Brain microvascular endothelial cell (primary cell): ENCODE results near the gene ABCB4.
"Not testable (repeated sequence)": the region's sequence is repeated elsewhere in the genome, so short reads cannot be mapped to it uniquely, and the experiment has no call there.

Source experiments
- DNase-seq: peaks from one replicate; pipeline ENCODE4 v3.0.0-alpha.2; 2020
- H3K27ac ChIP-seq: fragments of 250-450 bp; sonication (Bioruptor Pico); 2 replicates; pipeline ENCODE4 v1.5.1; 2020; ENCODE audit warnings: mild to moderate bottlenecking, moderate library complexity
- H3K27me3 ChIP-seq: fragments of 250-450 bp; sonication (Bioruptor Pico); replicated peaks from 2 replicates; pipeline ENCODE4 v1.5.1; 2020; ENCODE audit warnings: mild to moderate bottlenecking
- H3K36me3 ChIP-seq: fragments of 250-450 bp; sonication (Bioruptor Pico); replicated peaks from 2 replicates; pipeline ENCODE4 v1.5.1; 2020; ENCODE audit warnings: mild to moderate bottlenecking
- H3K4me3 ChIP-seq: 2 replicates; pipeline ENCODE4 v1.5.1; 2011; ENCODE audit warnings: low read depth, mild to moderate bottlenecking, control low read depth, low read length, moderate library complexity
- CTCF ChIP-seq: IDR thresholded peaks from 2 replicates; pipeline ENCODE4 v1.5.1; 2011; ENCODE audit warnings: low read depth, mild to moderate bottlenecking, moderate library complexity, low read length, control low read depth, inconsistent platforms; ENCODE audit errors: missing control alignments
- in situ Hi-C: cut with HindIII; loops from 2 replicates; pipeline ENCODE4 v1.10.0; 2017; ENCODE audit warnings: low sequenced_read_pairs, low pct_ligation_motif_present

Gene ABCB4

GRCh38 chr7:87463982-87464381 lies 11.5 kb downstream of the ABCB4 start:
- H3K36me3 ChIP-seq = no peaks in the 10 kb centered on the region
- in situ Hi-C loops = no loop called here

GRCh38 chr7:87460444-87460843 lies 15.0 kb downstream of the ABCB4 start:
- H3K27ac ChIP-seq, DNase-seq, H3K36me3 ChIP-seq, in situ Hi-C loops, H3K27me3 ChIP-seq, H3K4me3 ChIP-seq: not testable (repeated sequence)

More at GRCh38 chr7:87463982-87464381, 11.5 kb downstream of the ABCB4 start:
- DNase-seq = no peak
- Histone ChIP-seq H3K27ac (no peak overlapping the region), H3K27me3 (no peaks in the 10 kb centered on the region), H3K4me3 (no peak overlapping the region)
- no peak for TF ChIP-seq CTCF

DNA sequence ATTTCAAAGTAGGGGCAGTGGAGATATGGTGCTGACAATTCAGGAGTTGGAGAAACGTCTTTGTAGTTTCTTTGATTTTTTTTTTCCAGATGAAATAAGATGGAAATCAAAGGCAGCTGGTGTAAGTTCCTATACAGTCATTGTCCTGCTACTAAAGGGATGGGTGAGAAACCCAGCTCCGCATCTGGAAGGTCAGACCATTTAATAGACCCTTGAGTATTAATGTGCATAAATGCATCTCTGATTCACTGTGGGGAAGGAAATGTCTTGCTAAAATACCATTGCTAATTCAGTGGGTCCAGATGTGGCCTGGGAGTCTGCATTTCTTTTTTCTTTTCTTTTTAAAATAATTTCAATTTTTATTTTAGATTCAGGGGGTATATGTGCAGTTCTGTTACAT lies 15.5 kb downstream of the ABCB4 start:
- no peak for DNase-seq
- Histone ChIP-seq H3K4me3 (no peak overlapping the region), H3K27me3 (no peaks in the 10 kb centered on the region), H3K27ac (no peak overlapping the region), H3K36me3 (no peaks in the 10 kb centered on the region)
- in situ Hi-C loops = no loop called here
- TF ChIP-seq CTCF = no peak

GRCh38 chr7:87458148-87458547 lies 17.3 kb downstream of the ABCB4 start:
- Histone ChIP-seq H3K27me3 (no peaks in the 10 kb centered on the region), H3K27ac (no peak overlapping the region), H3K4me3 (no peak overlapping the region), H3K36me3 (no peaks in the 10 kb centered on the region)
- no peak for TF ChIP-seq CTCF
- in situ Hi-C loops = no loop called here
- DNase-seq = no peak

GRCh38 chr7:87456247-87456646 lies 19.2 kb downstream of the ABCB4 start:
- in situ Hi-C loops = no loop called here

GRCh38 chr7:87452279-87452678 lies 23.2 kb downstream of the ABCB4 start:
- no peak for TF ChIP-seq CTCF
- Histone ChIP-seq H3K4me3 (no peak overlapping the region), H3K27me3 (no peaks in the 10 kb centered on the region), H3K27ac (no peak overlapping the region), H3K36me3 (no peaks in the 10 kb centered on the region)
- in situ Hi-C loops = no loop called here
- no peak for DNase-seq

More at GRCh38 chr7:87456247-87456646, 19.2 kb downstream of the ABCB4 start:
- no peak for DNase-seq
- no peak for TF ChIP-seq CTCF
- H3K27ac ChIP-seq = no peak overlapping the region
- no peaks in the 10 kb centered on the region for H3K27me3 ChIP-seq
- no peak overlapping the region for H3K4me3 ChIP-seq
- H3K36me3 ChIP-seq = no peaks in the 10 kb centered on the region
